Measurements from ENCODE around the gene PIK3CA. TPM values are rescaled to one million over a fixed set of nuclear protein-coding genes. Genes with fewer than 3 reads are reported as not detected.

The PIK3CA gene
- 13.4 and 14.8 TPM in 2 replicates for total RNA-seq

DNA sequence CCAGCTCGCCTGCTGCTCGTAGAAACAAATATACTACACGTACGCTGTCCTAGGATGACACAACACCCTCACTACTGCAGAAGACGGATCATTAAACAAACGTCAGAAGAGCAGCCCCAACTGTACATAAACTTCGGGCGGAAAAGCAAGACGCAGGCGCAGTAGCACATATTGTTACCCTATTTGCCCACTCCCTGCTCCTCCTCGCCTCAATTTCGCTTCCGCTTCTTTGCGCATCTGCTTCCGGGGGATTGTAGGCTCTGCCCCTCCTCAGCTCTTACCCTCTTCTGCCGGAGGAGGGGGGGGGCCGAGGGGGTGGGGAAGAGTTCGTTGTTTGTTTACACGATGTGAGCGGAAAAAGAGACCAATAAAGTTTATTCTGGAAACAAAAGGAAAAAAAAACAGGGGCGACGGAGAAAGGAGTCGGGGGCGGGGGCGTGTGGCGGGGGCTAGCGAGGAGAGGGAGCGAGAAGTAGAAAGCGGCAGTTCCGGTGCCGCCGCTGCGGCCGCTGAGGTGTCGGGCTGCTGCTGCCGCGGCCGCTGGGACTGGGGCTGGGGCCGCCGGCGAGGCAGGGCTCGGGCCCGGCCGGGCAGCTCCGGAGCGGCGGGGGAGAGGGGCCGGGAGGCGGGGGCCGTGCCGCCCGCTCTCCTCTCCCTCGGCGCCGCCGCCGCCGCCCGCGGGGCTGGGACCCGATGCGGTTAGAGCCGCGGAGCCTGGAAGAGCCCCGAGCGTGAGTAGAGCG lies at the start of gene PIK3CA:
Gene PIK3CA (plus strand): TSS at position 485 of the 743 bp plus-strand sequence. CDS start 50,469 bp downstream, outside the sequence.

DNA sequence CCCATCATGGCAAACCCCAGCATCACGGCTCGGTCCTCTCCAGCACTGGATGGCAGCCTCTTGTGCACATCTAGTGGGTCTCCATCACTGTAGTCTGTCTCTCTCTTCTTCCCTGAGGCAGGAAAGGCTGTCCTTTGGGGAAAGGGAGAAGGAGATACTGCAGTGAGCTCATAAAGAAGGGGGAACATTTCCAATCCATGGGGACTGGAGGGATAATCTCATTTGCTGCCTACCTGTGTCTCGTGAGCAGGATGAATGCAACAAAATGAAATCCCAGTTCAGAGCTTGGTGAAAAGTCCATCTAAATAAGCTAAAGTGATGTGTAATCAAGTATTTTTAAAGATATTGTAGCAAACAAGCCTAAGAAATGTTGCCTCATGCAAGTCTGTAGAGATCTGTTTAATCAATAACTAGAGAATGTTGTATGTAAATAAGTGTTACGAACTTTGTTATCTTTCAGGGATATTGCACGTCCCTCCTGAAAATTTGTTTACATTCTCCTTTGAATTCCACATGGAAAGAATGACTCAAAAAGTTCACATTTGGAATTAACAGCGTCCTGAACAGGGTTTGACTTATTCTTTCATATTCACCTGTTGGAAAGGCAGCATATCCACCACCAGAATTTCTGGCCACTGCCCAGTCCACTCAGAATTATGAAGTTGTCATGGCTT lies 102.8 kb downstream of the PIK3CA start, which contains the start of gene KCNMB3:
Gene KCNMB3 (minus strand): TSS at position 312 of the 674 bp plus-strand sequence. CDS start 124 bp downstream, at position 188.

Other genes with a start within 250 kb of the PIK3CA start
- gene ZMAT3, start 76.5 kb upstream of the PIK3CA start, total RNA-seq: 15.4 and 15.9 TPM in 2 replicates
- 0.33 and 1.4 TPM in 2 replicates for gene KCNMB3, start 102.8 kb downstream of the PIK3CA start, total RNA-seq
- gene ZNF639, start 174.7 kb downstream of the PIK3CA start, total RNA-seq: 30.2 and 37.6 TPM in 2 replicates
- gene MFN1, start 199.4 kb downstream of the PIK3CA start, total RNA-seq: 29.6 and 30.4 TPM in 2 replicates